Glomerular visceral epithelial cell (primary cell): ENCODE data around the gene GABRR3.

Experiments used
- DNase-seq: peaks from one replicate; pipeline ENCODE4 v3.0.0-alpha.2; 2016; ENCODE audit errors: extremely low spot score

The GABRR3 gene

DNA sequence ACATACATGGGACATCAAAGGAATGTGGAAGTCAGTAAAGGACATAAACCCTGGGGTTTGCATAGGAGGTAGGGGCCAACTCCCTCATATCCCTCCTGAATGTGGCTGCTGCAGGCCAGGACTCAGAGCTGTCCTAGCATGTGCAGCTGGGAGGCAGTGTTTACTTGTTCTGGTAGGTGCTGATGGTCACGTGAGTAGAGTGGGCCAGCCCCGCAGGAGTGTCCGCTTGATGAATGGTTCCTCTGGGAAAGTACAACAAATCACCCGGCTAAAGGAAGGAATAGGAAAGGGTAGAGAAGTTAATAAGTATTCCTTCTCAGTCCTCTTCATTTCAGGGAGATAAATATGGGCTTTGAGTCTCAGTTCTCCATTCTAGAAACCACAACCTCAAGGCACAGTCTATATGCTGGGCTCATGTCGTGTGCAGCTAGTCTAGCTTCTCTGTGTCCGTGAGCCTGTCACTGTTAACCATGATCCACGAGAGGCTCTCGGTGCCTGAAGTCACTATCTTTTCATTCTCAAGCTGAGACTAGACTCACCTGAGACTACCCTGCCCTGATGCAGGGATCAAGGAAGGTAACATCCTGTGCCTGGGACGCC, 80.8 kb downstream of the GABRR3 start:
- DNase-seq, result no peak

- no peak for DNase-seq
Observed at GRCh38 chr3:97952872-97953271, 82.2 kb downstream of the GABRR3 start.

- DNase-seq, result no peak
Observed at GRCh38 chr3:97952280-97952679, 82.8 kb downstream of the GABRR3 start.

GRCh38 chr3:97950360-97950759, 84.8 kb downstream of the GABRR3 start:
- no peak for DNase-seq

- no peak for DNase-seq
Observed at GRCh38 chr3:97949743-97950142, 85.4 kb downstream of the GABRR3 start.

DNA sequence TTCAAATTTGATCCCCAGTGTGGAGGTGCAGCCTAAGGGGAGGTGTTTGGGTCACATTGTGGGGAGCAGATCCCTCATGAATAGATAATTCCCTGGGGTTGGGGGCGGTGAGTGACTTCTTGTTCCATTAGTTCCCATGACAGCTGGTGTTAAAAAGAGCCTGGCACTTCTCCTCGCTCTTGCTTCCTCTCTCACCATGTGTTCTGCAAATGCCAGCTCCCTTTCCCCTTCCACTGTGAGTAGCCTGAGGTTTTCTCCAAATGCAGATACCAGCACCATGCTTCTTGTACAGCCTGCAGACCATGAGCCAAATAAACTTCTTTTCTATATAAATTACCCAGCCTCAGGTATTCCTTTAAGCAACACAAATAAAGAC, 86.0 kb downstream of the GABRR3 start:
- no peak for DNase-seq

- peak; percentile 18 for DNase-seq
Observed at GRCh38 chr3:97948351-97949109, 86.6 kb downstream of the GABRR3 start.

- DNase-seq, result no peak
Observed at GRCh38 chr3:97942801-97943546, 92.1 kb downstream of the GABRR3 start.

- DNase-seq, result no peak
Observed at GRCh38 chr3:97940034-97940433, 95.1 kb downstream of the GABRR3 start.

DNA sequence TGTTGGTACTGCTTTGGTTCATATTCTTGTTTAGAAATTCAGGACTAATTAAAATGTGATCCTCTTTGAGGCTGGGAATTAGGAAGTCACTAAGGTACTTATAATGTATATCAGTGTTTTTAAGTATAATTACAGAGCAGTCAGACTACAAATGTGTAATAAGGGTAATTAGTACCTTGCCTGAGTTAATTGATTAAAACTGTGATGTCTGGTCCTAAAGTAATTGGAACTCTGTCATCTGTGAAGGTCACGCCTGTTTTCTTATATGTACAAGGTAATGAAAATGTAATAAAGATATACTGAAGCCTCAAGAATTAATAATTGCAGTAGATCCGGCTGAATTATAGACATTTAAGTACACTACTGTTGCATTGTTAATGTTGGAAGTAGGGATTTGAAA, 95.7 kb downstream of the GABRR3 start:
- no peak for DNase-seq

DNA sequence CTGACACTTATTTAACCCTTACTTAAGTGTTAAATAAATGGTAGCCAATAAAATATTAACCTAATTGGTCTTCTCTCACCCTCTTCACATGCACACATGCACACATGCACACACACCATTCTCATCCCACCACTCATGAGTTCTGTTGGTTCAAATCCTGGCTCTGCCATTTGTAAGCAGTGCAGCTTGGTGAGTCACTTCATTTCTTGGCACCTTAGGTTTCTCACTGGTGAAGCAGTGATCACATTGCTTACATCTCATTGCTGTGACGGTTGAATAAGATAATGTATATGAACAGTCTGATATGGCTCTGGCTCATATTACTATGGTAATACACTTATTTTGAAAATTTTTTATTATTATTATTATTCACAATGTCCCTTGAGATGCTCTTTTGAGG, 96.7 kb downstream of the GABRR3 start:
- DNase-seq, result no peak

GRCh38 chr3:97937205-97937604, 97.9 kb downstream of the GABRR3 start:
- DNase-seq, result no peak

GRCh38 chr3:97935842-97936241, 99.3 kb downstream of the GABRR3 start:
- DNase-seq, result no peak
